Measurements from ENCODE around the gene KCNQ5. TPM values are rescaled to one million over a fixed set of nuclear protein-coding genes. Genes with fewer than 3 reads are reported as not detected.

KCNQ5 gene
- total and polyA plus RNA-seq, 10 of the 15 experiments (the other 5 are each of a cell fraction or from before 2014, with no cell fraction given): 0.60 to 16.2 (median 3.2) TPM

DNA sequence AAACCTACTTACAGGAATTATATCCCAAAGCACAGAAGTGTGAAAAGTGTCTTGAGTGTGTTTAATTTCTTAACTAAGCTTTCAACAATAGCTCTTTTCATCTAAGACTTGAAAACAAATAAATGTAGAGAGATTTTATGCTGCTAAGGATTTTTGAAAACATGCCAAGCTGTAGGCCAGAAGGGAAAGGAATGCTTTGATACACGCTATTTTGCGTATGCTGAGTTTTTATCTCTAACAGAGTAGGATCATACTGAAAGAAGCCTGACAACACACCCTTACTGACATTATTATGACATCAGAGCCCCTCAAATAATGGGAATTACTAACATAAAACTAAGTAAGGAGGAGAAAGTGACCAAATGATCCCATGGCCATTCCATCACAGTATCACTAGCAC, 338.0 kb downstream of the KCNQ5 start (continued):
- TF ChIP-seq, protein P1, sequence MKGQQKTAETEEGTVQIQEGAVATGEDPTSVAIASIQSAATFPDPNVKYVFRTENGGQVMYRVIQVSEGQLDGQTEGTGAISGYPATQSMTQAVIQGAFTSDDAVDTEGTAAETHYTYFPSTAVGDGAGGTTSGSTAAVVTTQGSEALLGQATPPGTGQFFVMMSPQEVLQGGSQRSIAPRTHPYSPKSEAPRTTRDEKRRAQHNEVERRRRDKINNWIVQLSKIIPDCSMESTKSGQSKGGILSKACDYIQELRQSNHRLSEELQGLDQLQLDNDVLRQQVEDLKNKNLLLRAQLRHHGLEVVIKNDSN (IDR thresholded peaks at IDR 0.05; ENCODE audit: borderline replicate concordance, extremely low read length, insufficient read depth, low read depth, low read length): no peak
- no peak for TF ChIP-seq JUND (IDR thresholded peaks at IDR 0.05; ENCODE audit: low read depth, low read length)

DNA sequence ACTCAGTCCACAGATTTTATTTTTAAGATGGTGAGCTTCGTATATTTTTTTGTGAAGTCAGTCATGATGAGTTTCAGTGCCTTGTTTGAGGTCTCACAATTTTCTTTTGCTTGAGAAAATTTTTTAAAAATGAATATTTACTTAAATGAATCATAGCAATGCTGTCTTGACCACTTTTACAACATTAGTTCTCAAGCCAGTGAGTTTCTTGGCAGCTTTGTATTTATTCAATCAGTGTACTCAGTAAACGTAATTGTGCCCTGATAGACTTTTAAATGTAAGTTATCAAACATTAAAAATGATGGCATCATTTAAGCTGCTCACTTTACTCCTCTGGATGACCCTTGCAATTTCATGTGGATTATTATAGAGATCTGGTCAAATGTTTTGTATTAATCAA, 342.1 kb downstream of the KCNQ5 start:
- no peak for ATAC-seq
- Histone ChIP-seq H3K9ac (ENCODE audit: control insufficient read depth, insufficient read depth, low read length) (no peak overlapping the region), H4K20me1 (ENCODE audit: control insufficient read depth, insufficient read depth) (no peaks in the 10 kb centered on the region), H3K4me3 (no peak overlapping the region), H3K4me1 (ENCODE audit: control insufficient read depth, insufficient read depth, low read length) (no peaks in the 10 kb centered on the region), H3K27ac (ENCODE audit: control insufficient read depth, insufficient read depth) (no peak overlapping the region), H3K9me3 (replicated peaks; ENCODE audit: control insufficient read depth, insufficient read depth, low read length) (no peaks in the 10 kb centered on the region), H3K27me3 (replicated peaks in 1 of 2; ENCODE audit: control insufficient read depth in 2 of 2, insufficient read depth in 2 of 2, low read length in 1 of 2) (no peaks in the 10 kb centered on the region), H3K36me3 (ENCODE audit: control insufficient read depth in 2 of 2, insufficient read depth in 2 of 2, low read length in 1 of 2) (no peaks in the 10 kb centered on the region), H2AFZ (ENCODE audit: control insufficient read depth, low read depth, low read length) (no peak overlapping the region), H3K79me2 (ENCODE audit: control insufficient read depth, insufficient read depth, low read length) (no peaks in the 10 kb centered on the region), H3K4me2 (ENCODE audit: control insufficient read depth, insufficient read depth) (no peak overlapping the region)
- DNase-seq (ENCODE audit: low read depth, low spot score): no peak
- no peak for FAIRE-seq
- in situ Hi-C loops (cut with MboI): no loop called here
- WGBS (ENCODE audit: insufficient coverage, insufficient replicate concordance, low lambda C conversion rate, missing lambda C conversion rate): 94% methylated on average over 2 of the region's 2 CpGs
- ChIA-PET CTCF (interaction anchor here (0.6 to 0.9 kb wide), 2 partner anchors 347 to 682 kb away, joined by 3 to 4 read pairs; no protein-coding TSS in a partner anchor), RAD21 (ENCODE audit: unreplicated experiment) (no interaction called here), POLR2A (no interaction called here), SMC1A (ENCODE audit: uncharacterized antibody, unreplicated experiment) (interaction anchor here (0.9 to 1.7 kb wide), 4 partner anchors 11 to 351 kb away, joined by 3 read pairs; no protein-coding TSS in a partner anchor)
- BruUV-seq (replicated peaks): no TSS peak
- TF ChIP-seq RELA (IDR thresholded peaks at IDR 0.05; ENCODE audit: borderline replicate concordance, partially characterized antibody): no peak
- no peak for TF ChIP-seq LARP7 (IDR thresholded peaks at IDR 0.05)
- intact Hi-C loops (cut with micrococcal nuclease; ENCODE audit: unreplicated experiment): no loop called here

All from GM12878 (cell line).